Non-pigmented ciliary epithelial cell (primary cell): Measurements from ENCODE around the gene LRPAP1.

Source experiments
- DNase-seq: peaks from one replicate; pipeline ENCODE4 v3.0.0-alpha.2; 2010; ENCODE audit warnings: low read depth

Gene LRPAP1

DNA sequence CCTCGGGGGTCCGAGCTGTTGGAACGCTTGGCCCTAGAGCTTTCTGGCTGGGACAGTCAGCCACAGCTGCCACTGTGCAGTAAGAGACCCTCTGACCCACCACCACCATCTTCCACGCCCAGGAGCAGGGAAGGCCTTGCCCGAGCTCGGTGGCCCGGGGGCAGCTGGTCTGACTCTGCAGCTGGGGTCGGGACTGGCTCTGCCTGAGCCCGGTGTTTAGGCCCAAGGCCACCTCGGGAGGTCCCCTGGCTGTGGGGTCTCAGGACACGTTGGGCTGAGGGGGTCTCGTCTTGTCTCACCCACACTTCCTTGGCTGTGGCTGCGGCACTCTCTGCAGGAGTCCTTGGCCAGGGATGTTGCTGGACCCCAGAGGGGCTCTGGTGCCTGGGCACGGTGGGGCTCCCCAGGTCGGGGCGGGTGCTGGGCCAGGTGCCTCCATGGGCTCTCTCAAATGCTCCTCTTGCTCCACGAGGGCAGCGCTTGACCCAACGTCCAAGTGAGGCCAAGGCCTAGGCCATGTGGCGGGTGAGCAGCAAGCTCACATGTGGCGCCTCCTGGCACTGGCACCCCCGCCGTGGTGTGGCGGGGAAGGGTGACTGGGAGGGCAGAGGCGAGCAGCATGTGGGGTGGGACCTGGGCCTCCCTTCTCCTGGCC is 46.2 kb downstream of the LRPAP1 start:
- no peak for DNase-seq

- DNase-seq = no peak
Observed at GRCh38 chr4:3485011-3485791, 47.0 kb downstream of the LRPAP1 start.

DNA sequence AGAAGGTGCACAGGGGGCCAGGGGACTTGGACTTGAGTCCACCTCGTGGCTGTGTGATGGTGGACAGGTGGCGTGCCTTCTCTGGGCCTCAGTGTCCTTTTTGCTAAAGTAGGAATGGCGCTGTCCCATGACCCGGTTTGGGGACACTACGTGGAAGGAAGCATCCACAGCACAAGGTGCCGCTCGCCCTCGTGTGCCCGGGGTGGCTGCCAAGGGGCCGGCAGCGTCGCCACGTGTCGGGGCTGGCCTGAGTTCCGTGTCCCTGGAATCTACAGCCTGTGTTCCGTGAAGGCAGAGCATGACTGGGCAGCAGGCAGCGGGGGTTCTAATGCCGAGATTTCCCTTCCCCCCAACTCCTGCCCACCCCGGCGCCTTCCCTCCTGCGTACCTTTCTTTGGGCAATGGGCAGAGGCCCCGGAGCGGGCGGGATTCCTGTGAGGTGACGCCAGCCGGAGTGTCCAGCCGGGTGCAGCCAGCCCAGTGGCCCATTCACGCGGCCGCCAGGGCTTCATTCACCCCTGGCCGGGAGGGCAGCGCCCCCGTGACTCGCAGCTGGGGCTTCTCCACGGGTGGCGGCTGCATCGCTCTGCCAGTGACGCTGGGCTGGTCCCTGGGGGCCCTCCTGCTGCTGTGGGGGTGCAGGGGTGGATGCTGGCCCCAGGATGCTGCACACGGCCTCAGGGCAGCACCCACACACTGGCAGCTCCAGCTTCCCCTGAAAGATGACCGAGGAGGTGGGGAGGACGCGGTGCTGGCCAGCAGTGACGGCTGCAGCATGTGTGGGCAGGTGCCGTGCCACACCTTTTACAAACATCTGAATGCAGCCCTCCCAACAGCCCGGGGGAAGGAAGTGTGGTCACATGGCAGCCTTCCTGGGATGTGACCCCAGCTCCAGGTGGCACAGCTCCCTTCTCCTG is 47.9 kb downstream of the LRPAP1 start:
- no peak for DNase-seq

GRCh38 chr4:3483471-3483921 is 48.7 kb downstream of the LRPAP1 start:
- no peak for DNase-seq

DNA sequence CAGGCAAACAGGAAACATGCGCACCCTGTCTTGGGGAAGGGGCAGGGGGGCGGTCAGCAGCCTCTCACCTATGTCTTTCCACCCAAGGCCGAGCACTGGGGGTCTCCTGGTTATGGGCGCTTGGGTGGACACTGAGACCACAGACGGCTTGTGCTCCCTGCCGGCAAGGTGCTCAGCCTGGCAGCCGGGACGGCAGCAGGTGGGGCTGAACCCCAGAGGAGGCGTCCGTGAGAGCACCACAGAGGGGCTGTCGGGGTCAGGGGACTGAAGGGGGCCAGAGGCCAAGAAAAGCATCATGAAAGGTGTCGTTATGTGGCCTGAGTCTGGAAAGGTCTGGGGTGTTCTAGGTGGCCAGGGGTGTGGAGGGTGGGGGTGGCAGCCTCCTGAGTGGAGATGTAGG is 49.5 kb downstream of the LRPAP1 start:
- DNase-seq = no peak

DNA sequence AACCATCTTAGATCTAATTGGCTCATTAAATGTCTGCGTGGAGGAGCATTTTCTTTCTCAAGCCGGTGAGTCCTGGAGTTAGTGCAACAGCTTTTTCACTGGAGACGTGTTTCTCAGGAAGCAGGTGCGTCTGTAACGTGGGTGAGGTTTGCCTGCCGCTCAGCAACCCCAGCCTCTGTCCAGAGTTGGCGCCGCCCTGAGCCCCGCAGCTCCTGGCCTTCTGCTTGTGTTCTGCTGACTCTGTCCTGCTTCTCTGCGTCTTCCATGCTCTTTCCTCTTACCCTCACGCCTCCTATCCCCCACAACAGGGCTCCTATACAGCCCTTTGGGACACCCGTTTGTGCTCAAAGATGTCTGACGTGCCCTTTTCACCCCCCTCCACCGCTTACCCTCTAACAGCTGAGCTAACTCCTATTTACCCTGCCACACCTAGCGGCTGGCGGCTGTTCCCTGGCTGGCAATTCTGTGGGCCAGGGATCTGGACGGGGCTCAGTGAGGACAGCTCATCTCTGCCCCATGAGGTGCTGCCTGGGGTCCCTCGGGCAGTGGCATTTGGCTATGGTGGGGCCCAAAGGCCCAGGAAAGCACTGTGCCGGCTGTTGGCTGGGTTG is 50.3 kb downstream of the LRPAP1 start:
- no peak for DNase-seq

DNA sequence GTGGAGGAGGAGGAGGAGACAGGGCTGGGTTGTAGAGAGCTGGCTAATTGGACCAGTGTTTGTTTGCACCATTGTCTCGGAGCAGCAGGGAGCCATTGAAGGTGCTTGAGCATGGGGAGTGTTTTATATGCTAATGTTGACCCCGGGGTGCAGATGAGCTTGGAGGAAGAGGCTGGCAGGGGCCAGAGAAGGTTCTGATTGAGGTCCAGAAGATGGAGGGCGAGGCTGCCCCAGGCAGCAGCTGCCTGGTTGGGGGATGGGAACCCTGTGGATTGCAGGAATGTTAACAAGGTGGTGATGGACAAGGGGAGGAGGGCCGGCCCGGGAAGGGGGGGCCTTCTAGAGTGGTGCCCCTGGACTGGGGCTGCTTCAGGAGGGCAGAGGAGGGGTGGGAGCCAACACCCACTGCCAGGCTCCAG is 51.1 kb downstream of the LRPAP1 start:
- no peak for DNase-seq

GRCh38 chr4:3480528-3481112 is 51.6 kb downstream of the LRPAP1 start:
- DNase-seq = no peak

GRCh38 chr4:3479358-3480101 is 52.7 kb downstream of the LRPAP1 start:
- no peak for DNase-seq

- DNase-seq = no peak
Observed at GRCh38 chr4:3478446-3479357, 53.5 kb downstream of the LRPAP1 start.

GRCh38 chr4:3477750-3478430 is 54.3 kb downstream of the LRPAP1 start:
- DNase-seq = no peak

GRCh38 chr4:3476936-3477749 is 55.1 kb downstream of the LRPAP1 start:
- no peak for DNase-seq

DNA sequence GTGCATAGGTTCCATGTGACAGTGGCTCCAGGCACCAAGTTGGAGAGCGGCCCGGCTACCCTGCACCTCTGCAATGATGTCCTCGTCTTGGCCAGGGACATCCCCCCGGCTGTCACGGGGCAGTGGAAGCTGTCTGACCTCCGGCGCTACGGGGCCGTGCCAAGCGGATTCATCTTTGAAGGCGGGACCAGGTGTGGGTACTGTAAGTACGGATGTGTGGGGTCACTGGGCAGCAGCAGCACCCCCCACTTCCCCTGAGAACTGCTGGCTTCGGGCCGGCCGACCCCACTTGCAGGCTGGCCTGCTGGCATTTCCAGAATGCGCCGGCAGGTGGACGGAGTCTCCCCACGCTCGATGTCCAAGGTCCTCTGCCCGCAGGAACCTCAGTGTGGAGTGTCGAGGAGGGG is 55.9 kb downstream of the LRPAP1 start:
- DNase-seq = no peak

DNA sequence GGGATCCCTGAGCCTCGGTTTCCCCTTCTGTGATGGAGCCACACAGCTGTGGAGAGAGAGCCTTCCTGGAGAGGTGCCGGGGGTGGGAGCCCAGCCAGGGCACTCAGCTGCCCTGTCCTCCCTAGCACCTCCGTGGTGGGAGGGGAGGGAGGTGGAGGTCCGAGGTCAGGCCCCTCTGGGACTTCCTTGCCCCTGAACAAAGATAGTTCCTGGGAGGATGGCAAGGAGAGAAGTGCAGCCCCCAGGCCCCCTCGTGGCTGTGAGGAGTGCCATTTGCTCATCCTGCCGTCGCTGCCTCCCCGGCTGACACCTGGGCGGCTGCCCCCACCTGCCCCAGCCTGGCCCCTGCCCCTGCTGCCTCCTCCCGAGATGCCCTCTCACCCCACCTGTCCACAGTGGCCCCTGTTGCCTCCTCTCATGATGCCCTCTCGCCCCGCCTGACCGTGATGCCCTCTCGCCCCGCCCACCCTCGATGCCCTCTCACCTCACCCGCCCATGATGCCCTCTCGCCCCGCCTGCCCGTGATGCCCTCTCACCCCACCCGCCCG is 56.4 kb downstream of the LRPAP1 start:
- DNase-seq = no peak

- DNase-seq = no peak
Observed at GRCh38 chr4:3475041-3475712, 57.0 kb downstream of the LRPAP1 start.

- DNase-seq = no peak
Observed at GRCh38 chr4:3473996-3474765, 58.0 kb downstream of the LRPAP1 start.
